MG63 (cell line): ENCODE data around the gene ZNF419. TPM values are rescaled to one million over a fixed set of nuclear protein-coding genes. Genes with fewer than 3 reads are reported as not detected.
A peak's percentile ranks its signal among the peaks of the same experiment; 100 is the strongest.
"Not testable (repeated sequence)": the region's sequence is repeated elsewhere in the genome, so short reads cannot be mapped to it uniquely, and the experiment has no call there.

ENCODE experiments used
- DNase-seq: peaks from one replicate; pipeline ENCODE4 v3.0.0-alpha.2; 2020
- H3K27me3 ChIP-seq: fragments of 250-450 bp; sonication (Bioruptor Pico); 2 replicates; pipeline ENCODE4 v1.5.1; 2020; ENCODE audit warnings: mild to moderate bottlenecking, moderate library complexity
- H3K36me3 ChIP-seq: fragments of 250-450 bp; sonication (Bioruptor Pico); 2 replicates; pipeline ENCODE4 v1.5.1; 2020; ENCODE audit warnings: mild to moderate bottlenecking, moderate library complexity
- H3K4me3 ChIP-seq: fragments of 250-450 bp; sonication (Bioruptor Pico); 2 replicates; pipeline ENCODE4 v1.5.1; 2020; ENCODE audit warnings: mild to moderate bottlenecking, moderate library complexity
- H3K9me3 ChIP-seq: fragments of 250-450 bp; sonication (Bioruptor Pico); 2 replicates; pipeline ENCODE4 v1.5.1; 2020; ENCODE audit warnings: mild to moderate bottlenecking, moderate library complexity
- total RNA-seq: library from RNA; depleted of rRNA; stranded (reverse); fragments of >200 nt; shearing (Covaris generic); gene quantifications from 2 replicates; pipeline ENCODE4 v1.2.3, GENCODE V29; 2014; ENCODE audit warnings: low replicate concordance; rRNA removed

Gene ZNF419
- total RNA-seq = 8.7 and 26.1 TPM in 2 replicates

GRCh38 chr19:57487477-57488298 lies at the start of gene ZNF419:
Gene ZNF419 (plus strand): TSS chr19:57487750. CDS start chr19:57487951, 201 bp downstream.
- H3K27me3 ChIP-seq = not testable (repeated sequence)
- DNase-seq = peak; percentile 92
- peaks cover 22% of the 10 kb centered on the region for H3K36me3 ChIP-seq
- peaks cover 18% of the 10 kb centered on the region for H3K9me3 ChIP-seq
- peak within 1 kb of the TSS; percentile 99 for H3K4me3 ChIP-seq

GRCh38 chr19:57437931-57438330 lies 49.6 kb upstream of the ZNF419 start:
- Histone ChIP-seq H3K4me3 (no peak overlapping the region), H3K9me3 (no peaks in the 10 kb centered on the region; the same call in 1 of the 2 replicates), H3K36me3 (peaks cover 43% of the 10 kb centered on the region), H3K27me3 (no peaks in the 10 kb centered on the region)
- DNase-seq = no peak

GRCh38 chr19:57438925-57439324 lies 48.6 kb upstream of the ZNF419 start:
- Histone ChIP-seq H3K27me3 (no peaks in the 10 kb centered on the region), H3K4me3 (no peak overlapping the region), H3K9me3 (peaks cover 4% of the 10 kb centered on the region), H3K36me3 (peaks cover 53% of the 10 kb centered on the region)
- no peak for DNase-seq

- Histone ChIP-seq H3K9me3 (peaks cover 10% of the 10 kb centered on the region), H3K4me3 (no peak overlapping the region), H3K27me3 (no peaks in the 10 kb centered on the region), H3K36me3 (peaks cover 68% of the 10 kb centered on the region)
- no peak for DNase-seq
Observed at GRCh38 chr19:57441979-57442752, 45.4 kb upstream of the ZNF419 start.

- peaks cover 59% of the 10 kb centered on the region for H3K36me3 ChIP-seq
Observed at GRCh38 chr19:57443121-57443696, 44.3 kb upstream of the ZNF419 start.

GRCh38 chr19:57452307-57452706 lies 35.2 kb upstream of the ZNF419 start:
- Histone ChIP-seq H3K27me3 (no peaks in the 10 kb centered on the region), H3K36me3 (peaks cover 2% of the 10 kb centered on the region; the same call in 1 of the 2 replicates)
- DNase-seq = no peak

More at GRCh38 chr19:57443121-57443696, 44.3 kb upstream of the ZNF419 start:
- H3K4me3 ChIP-seq = no peak overlapping the region
- peaks cover 10% of the 10 kb centered on the region for H3K9me3 ChIP-seq
- no peak for DNase-seq
- no peaks in the 10 kb centered on the region for H3K27me3 ChIP-seq

GRCh38 chr19:57465680-57466381 lies 21.7 kb upstream of the ZNF419 start:
- H3K27me3 ChIP-seq = no peaks in the 10 kb centered on the region
- no peak overlapping the region for H3K4me3 ChIP-seq
- no peaks in the 10 kb centered on the region for H3K36me3 ChIP-seq
- peaks cover 39% of the 10 kb centered on the region for H3K9me3 ChIP-seq
- no peak for DNase-seq

More at GRCh38 chr19:57452307-57452706, 35.2 kb upstream of the ZNF419 start:
- H3K4me3 ChIP-seq = no peak overlapping the region
- H3K9me3 ChIP-seq = peaks cover 12% of the 10 kb centered on the region

GRCh38 chr19:57466489-57466888 lies 21.1 kb upstream of the ZNF419 start:
- no peak for DNase-seq
- Histone ChIP-seq H3K4me3 (no peak overlapping the region), H3K36me3 (no peaks in the 10 kb centered on the region), H3K27me3 (no peaks in the 10 kb centered on the region), H3K9me3 (peaks cover 38% of the 10 kb centered on the region)

- no peak for DNase-seq
- H3K4me3 ChIP-seq = no peak overlapping the region
- no peaks in the 10 kb centered on the region for H3K27me3 ChIP-seq
- H3K36me3 ChIP-seq = peaks cover 34% of the 10 kb centered on the region
- peaks cover 71% of the 10 kb centered on the region for H3K9me3 ChIP-seq
Observed at GRCh38 chr19:57473646-57474045, 13.9 kb upstream of the ZNF419 start.

GRCh38 chr19:57477191-57478008 lies 10.2 kb upstream of the ZNF419 start, which contains the start of gene ZNF772:
Gene ZNF772 (minus strand): TSS chr19:57477566. CDS start chr19:57477309, 257 bp downstream.
- H3K9me3 ChIP-seq = peaks cover 54% of the 10 kb centered on the region

GRCh38 chr19:57488299-57488644 lies 722 bp downstream of the ZNF419 start:
- peak overlapping the region; percentile 37; the same call in 1 of the 2 replicates for H3K4me3 ChIP-seq

More at GRCh38 chr19:57477191-57478008, 10.2 kb upstream of the ZNF419 start, which contains the start of gene ZNF772:
- peak; percentile 90 for DNase-seq
- Histone ChIP-seq H3K4me3 (peak within 1 kb of the TSS; percentile 59), H3K36me3 (peaks cover 31% of the 10 kb centered on the region), H3K27me3 (no peaks in the 10 kb centered on the region)

GRCh38 chr19:57499332-57499679 lies 11.8 kb downstream of the ZNF419 start:
- H3K27me3 ChIP-seq = not testable (repeated sequence)
- peak overlapping the region; percentile 99 for H3K4me3 ChIP-seq

More at GRCh38 chr19:57488299-57488644, 722 bp downstream of the ZNF419 start:
- H3K36me3 ChIP-seq = peaks cover 27% of the 10 kb centered on the region
- H3K27me3 ChIP-seq, DNase-seq: not testable (repeated sequence)
- peaks cover 18% of the 10 kb centered on the region for H3K9me3 ChIP-seq

GRCh38 chr19:57499680-57500395 lies 12.3 kb downstream of the ZNF419 start, which contains the start of gene ZNF773:
Gene ZNF773 (plus strand): TSS chr19:57499938. CDS start chr19:57500081, 143 bp downstream.
- DNase-seq = peak; percentile 98
- H3K9me3 ChIP-seq = peaks cover 14% of the 10 kb centered on the region; the same call in 1 of the 2 replicates
- H3K36me3 ChIP-seq = peaks cover 29% of the 10 kb centered on the region
- peak within 1 kb of the TSS; percentile 99 for H3K4me3 ChIP-seq
- H3K27me3 ChIP-seq = not testable (repeated sequence)

More at GRCh38 chr19:57499332-57499679, 11.8 kb downstream of the ZNF419 start:
- not testable (repeated sequence) for DNase-seq
- Histone ChIP-seq H3K36me3 (peaks cover 32% of the 10 kb centered on the region), H3K9me3 (peaks cover 14% of the 10 kb centered on the region; the same call in 1 of the 2 replicates)

- DNase-seq, H3K27me3 ChIP-seq: not testable (repeated sequence)
- peaks cover 32% of the 10 kb centered on the region for H3K36me3 ChIP-seq
- H3K9me3 ChIP-seq = peaks cover 14% of the 10 kb centered on the region; the same call in 1 of the 2 replicates
- peak overlapping the region; percentile 44 for H3K4me3 ChIP-seq
Observed at GRCh38 chr19:57500400-57500799, 12.8 kb downstream of the ZNF419 start.

GRCh38 chr19:57506163-57506562 lies 18.6 kb downstream of the ZNF419 start:
- DNase-seq = no peak
- Histone ChIP-seq H3K27me3 (no peaks in the 10 kb centered on the region), H3K4me3 (no peak overlapping the region), H3K9me3 (peaks cover 21% of the 10 kb centered on the region; the same call in 1 of the 2 replicates), H3K36me3 (peaks cover 71% of the 10 kb centered on the region)
